H1 (cell line): Measurements from ENCODE around the gene CREG2. TPM values are rescaled to one million over a fixed set of nuclear protein-coding genes. Genes with fewer than 3 reads are reported as not detected.

ENCODE experiments used
- ASH2L ChIP-seq: fragments of 200-600, 300-600 bp; sonication (generic); IDR thresholded peaks from one replicate; pipeline ENCODE4 v1.7.1; 2017; ENCODE audit warnings: low read length
- RXRA ChIP-seq: IDR thresholded peaks from 2 replicates; pipeline ENCODE4 v1.6.1; 2011; ENCODE audit warnings: low read depth, mild to moderate bottlenecking, low read length, moderate library complexity; ENCODE audit not compliant: insufficient read depth
- polyA plus RNA-seq, 7 experiments: library from polyadenylated mRNA; depleted of rRNA in 3 of 7; stranded (reverse) in 5 of 7; unstranded in 2 of 7; fragments of >200 nt in 5 of 7; fragments of 200-250 nt in 2 of 7; gene quantifications; 1 replicate in 5 of 7; 2 replicates in 1 of 7; 4 replicates in 1 of 7; pipeline versions ENCODE4 v1.2.1 to v1.2.3, GENCODE V29; 2011 to 2013; ENCODE audit warnings: missing spikeins in 2 of 7, mixed read lengths in 2 of 7
- total RNA-seq: library from RNA; stranded (reverse); fragmentation: NEBNext Ultra II Directional; extraction: Animal tissue kit (Norgen Biotek cat#: 25700); gene quantifications from 2 replicates; pipeline ENCODE4 v1.2.1, GENCODE V29; 2021

Gene CREG2
- total and polyA plus RNA-seq, 2 of the 8 experiments (the other 6 are each of a cell fraction or from before 2014, with no cell fraction given), result 2.0 to 2.2 TPM

DNA sequence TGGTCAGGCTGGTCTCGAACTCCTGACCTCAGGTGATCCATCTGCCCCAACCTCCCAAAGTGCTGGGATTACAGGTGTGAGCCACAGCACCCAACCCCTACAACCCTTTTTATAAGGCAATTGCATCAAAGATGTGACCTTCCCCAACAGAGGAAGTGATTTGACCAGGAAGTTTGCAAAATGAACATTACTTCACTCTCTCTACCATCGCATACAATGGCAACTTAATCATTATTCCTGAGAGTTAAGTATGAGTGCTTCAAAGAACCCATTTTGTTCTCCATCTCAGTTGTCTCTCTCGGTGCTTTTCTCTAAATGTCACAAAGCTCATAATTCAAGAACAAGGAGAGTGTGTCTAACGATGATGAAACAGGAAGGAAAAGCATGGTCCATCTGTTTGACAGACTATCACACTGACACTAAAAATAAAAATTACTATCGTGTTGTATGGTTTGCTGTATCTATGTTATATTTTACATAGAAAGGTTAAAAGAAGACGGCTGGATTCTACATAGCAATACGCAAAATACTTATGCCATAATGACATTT, 18.1 kb upstream of the CREG2 start (continued):
- no peak for TF ChIP-seq ASH2L
- TF ChIP-seq RXRA, result no peak
